Astrocyte (in vitro differentiated cells and primary cell): ENCODE measurements around the gene GTF2H4. TPM values are rescaled to one million over a fixed set of nuclear protein-coding genes. Genes with fewer than 3 reads are reported as not detected.
A peak's percentile ranks its signal among the peaks of the same experiment; 100 is the strongest.

ENCODE experiments used
- DNase-seq: peaks from one replicate; pipeline ENCODE4 v3.0.0-alpha.2; 2010; ENCODE audit warnings: low read depth
- FAIRE-seq: peaks from 2 replicates; lab custom pipeline; 2011; peaks lifted over from hg19 to GRCh38; lab: Jason Lieb, UNC
- H2AFZ ChIP-seq: 2 replicates; pipeline ENCODE4 v1.6.0; 2012; ENCODE audit warnings: low read depth, low read length, inconsistent platforms
- H3K27ac ChIP-seq: 2 replicates; pipeline ENCODE4 v1.5.1; 2011; ENCODE audit warnings: low read depth, low read length, inconsistent platforms
- H3K27me3 ChIP-seq: 2 replicates; pipeline ENCODE4 v1.6.0; 2011; ENCODE audit warnings: low read length, inconsistent platforms; ENCODE audit not compliant: insufficient read depth
- H3K36me3 ChIP-seq: 2 replicates; pipeline ENCODE4 v1.5.1; 2011; ENCODE audit warnings: low read length, inconsistent platforms; ENCODE audit not compliant: insufficient read depth
- H3K4me1 ChIP-seq: 2 replicates; pipeline ENCODE4 v1.5.1; 2011; ENCODE audit warnings: low read length, inconsistent platforms; ENCODE audit not compliant: insufficient read depth
- H3K4me2 ChIP-seq: 2 replicates; pipeline ENCODE4 v1.6.0; 2012; ENCODE audit warnings: low read length, inconsistent platforms
- H3K4me3 ChIP-seq: 2 replicates; pipeline ENCODE4 v1.5.1; 2011; ENCODE audit warnings: low read depth, mild to moderate bottlenecking, low read length, inconsistent platforms; ENCODE audit not compliant: insufficient read depth
- H3K79me2 ChIP-seq: 2 replicates; pipeline ENCODE4 v1.6.0; 2012; ENCODE audit warnings: mild to moderate bottlenecking, low read length, inconsistent platforms; ENCODE audit not compliant: insufficient read depth
- H3K9ac ChIP-seq: 2 replicates; pipeline ENCODE4 v1.6.0; 2012; ENCODE audit warnings: mild to moderate bottlenecking, low read length, inconsistent platforms
- H3K9me3 ChIP-seq: 2 replicates; pipeline ENCODE4 v1.5.1; 2012; ENCODE audit warnings: low read depth, mild to moderate bottlenecking, low read length, inconsistent platforms; ENCODE audit not compliant: insufficient read depth
- H4K20me1 ChIP-seq: 2 replicates; pipeline ENCODE4 v1.6.0; 2012; ENCODE audit warnings: low read length, inconsistent platforms; ENCODE audit not compliant: insufficient read depth
- H3K27ac Mint-ChIP-seq: one replicate; pipeline ENCODE4 v1.8.0; 2021; ENCODE audit warnings: mild to moderate bottlenecking, mixed read lengths; ENCODE audit not compliant: unreplicated experiment
- H3K27me3 Mint-ChIP-seq: one replicate; pipeline ENCODE4 v1.8.0; 2021; ENCODE audit warnings: low read depth, mixed read lengths; ENCODE audit not compliant: unreplicated experiment
- H3K36me3 Mint-ChIP-seq: one replicate; pipeline ENCODE4 v1.8.0; 2021; ENCODE audit warnings: low read depth, mixed read lengths; ENCODE audit not compliant: unreplicated experiment
- H3K4me1 Mint-ChIP-seq: one replicate; pipeline ENCODE4 v1.8.0; 2021; ENCODE audit warnings: low read depth, mixed read lengths; ENCODE audit not compliant: unreplicated experiment
- H3K4me3 Mint-ChIP-seq: one replicate; pipeline ENCODE4 v1.8.0; 2021; ENCODE audit warnings: mild to moderate bottlenecking, moderate library complexity, mixed read lengths; ENCODE audit not compliant: unreplicated experiment
- H3K9me3 Mint-ChIP-seq: one replicate; pipeline ENCODE4 v1.8.0; 2021; ENCODE audit warnings: mild to moderate bottlenecking, mixed read lengths; ENCODE audit not compliant: unreplicated experiment
- CTCF ChIP-seq: IDR thresholded peaks from 2 replicates; pipeline ENCODE4 v1.5.1; 2011; ENCODE audit warnings: low read depth, mild to moderate bottlenecking, inconsistent platforms, low read length, moderate library complexity; ENCODE audit not compliant: insufficient read depth
- EZH2 ChIP-seq: IDR thresholded peaks from 2 replicates; pipeline ENCODE4 v1.6.1; 2012; ENCODE audit warnings: mild to moderate bottlenecking, low read length, inconsistent platforms; ENCODE audit not compliant: insufficient read depth
- total RNA-seq: library from RNA; stranded (reverse); gene quantifications from 2 replicates; pipeline ENCODE4 v1.2.1, GENCODE V29; 2021

Gene GTF2H4
- total RNA-seq, 1 donor from 2014 or later = 34.3 TPM

DNA sequence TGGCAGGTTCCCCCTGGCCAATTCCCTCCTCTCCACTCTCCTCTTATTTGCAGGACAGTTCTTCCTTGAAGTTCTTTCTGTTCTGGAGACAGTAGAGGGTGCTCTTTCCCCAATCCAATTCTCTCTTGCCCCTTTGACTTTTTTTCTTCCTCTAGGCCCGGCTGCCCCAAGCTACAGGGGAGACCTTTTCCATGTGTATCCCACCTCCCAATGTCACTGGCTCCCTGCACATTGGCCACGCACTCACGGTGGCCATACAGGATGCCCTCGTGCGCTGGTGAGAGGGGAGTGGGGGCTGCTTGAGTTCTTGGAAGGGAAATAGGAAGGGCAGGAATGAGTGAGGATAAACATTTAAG lies 7.6 kb downstream of the GTF2H4 start:
- Histone ChIP-seq H4K20me1 (no peaks in the 10 kb centered on the region), H3K4me3 (no peak overlapping the region), H3K9ac (no peak overlapping the region), H3K36me3 (peaks cover 19% of the 10 kb centered on the region), H3K79me2 (no peaks in the 10 kb centered on the region), H3K27me3 (no peaks in the 10 kb centered on the region), H3K27ac (no peak overlapping the region), H3K9me3 (no peaks in the 10 kb centered on the region), H3K4me2 (peak overlapping the region; percentile 92), H2AFZ (no peak overlapping the region), H3K4me1 (peaks cover 11% of the 10 kb centered on the region)
- Mint-ChIP-seq H3K9me3 (no peaks in the 10 kb centered on the region), H3K4me1 (peaks cover 8% of the 10 kb centered on the region), H3K4me3 (peak overlapping the region; percentile 47), H3K27ac (no peak overlapping the region), H3K36me3 (peaks cover 27% of the 10 kb centered on the region), H3K27me3 (no peaks in the 10 kb centered on the region)
- TF ChIP-seq EZH2 (no peak), CTCF (peak; percentile 57)
- no peak for FAIRE-seq
- peak; percentile 40 for DNase-seq

DNA sequence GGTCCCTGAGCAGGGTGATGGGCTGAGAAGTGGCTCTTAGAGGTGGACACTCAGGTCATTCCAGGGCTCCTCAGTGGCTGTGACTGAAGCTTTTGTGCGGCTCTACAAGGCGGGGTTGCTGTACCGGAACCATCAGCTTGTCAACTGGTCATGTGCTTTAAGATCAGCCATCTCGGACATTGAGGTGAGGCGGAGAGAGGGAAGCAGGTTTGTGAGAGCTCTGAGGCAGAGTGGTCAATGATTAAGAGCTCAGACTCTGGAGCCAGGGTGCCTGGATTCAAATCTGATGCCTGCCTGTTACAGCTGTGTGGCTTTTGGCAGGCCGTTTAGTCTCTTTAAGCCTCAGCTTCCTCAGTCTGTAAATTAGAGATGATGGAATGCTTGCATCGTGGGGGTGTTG lies 9.0 kb downstream of the GTF2H4 start:
- Mint-ChIP-seq H3K36me3 (peaks cover 28% of the 10 kb centered on the region), H3K4me1 (peaks cover 8% of the 10 kb centered on the region), H3K27me3 (no peaks in the 10 kb centered on the region), H3K27ac (peak overlapping the region; percentile 10), H3K4me3 (no peak overlapping the region), H3K9me3 (no peaks in the 10 kb centered on the region)
- Histone ChIP-seq H3K9ac (peak overlapping the region; percentile 33), H3K27ac (no peak overlapping the region), H3K4me3 (no peak overlapping the region), H4K20me1 (no peaks in the 10 kb centered on the region), H3K9me3 (no peaks in the 10 kb centered on the region), H3K4me1 (peaks cover 11% of the 10 kb centered on the region), H3K79me2 (no peaks in the 10 kb centered on the region), H2AFZ (no peak overlapping the region), H3K36me3 (peaks cover 14% of the 10 kb centered on the region), H3K4me2 (no peak overlapping the region), H3K27me3 (no peaks in the 10 kb centered on the region)
- TF ChIP-seq CTCF = no peak
- TF ChIP-seq EZH2 = no peak
- no peak for DNase-seq
- no peak for FAIRE-seq

- no peak for FAIRE-seq
- peaks cover 27% of the 10 kb centered on the region for H3K36me3 Mint-ChIP-seq
Observed at GRCh38 chr6:30917487-30917886, 9.5 kb downstream of the GTF2H4 start.

More at GRCh38 chr6:30917487-30917886, 9.5 kb downstream of the GTF2H4 start:
- Histone ChIP-seq H3K4me2 (no peak overlapping the region), H3K27ac (no peak overlapping the region), H4K20me1 (no peaks in the 10 kb centered on the region), H3K79me2 (no peaks in the 10 kb centered on the region), H3K27me3 (no peaks in the 10 kb centered on the region), H3K4me1 (peaks cover 11% of the 10 kb centered on the region), H3K9ac (no peak overlapping the region), H3K36me3 (peaks cover 14% of the 10 kb centered on the region), H3K9me3 (no peaks in the 10 kb centered on the region), H3K4me3 (no peak overlapping the region), H2AFZ (no peak overlapping the region)
- Mint-ChIP-seq H3K4me3 (no peak overlapping the region), H3K9me3 (no peaks in the 10 kb centered on the region), H3K27ac (no peak overlapping the region), H3K27me3 (no peaks in the 10 kb centered on the region), H3K4me1 (peaks cover 11% of the 10 kb centered on the region)
- DNase-seq = no peak
- TF ChIP-seq CTCF (no peak), EZH2 (no peak)
